NK-92 (cell line): ENCODE measurements around the gene LTB4R2.

Experiments used
- DNase-seq: peaks from one replicate; lab custom pipeline; 2025; ENCODE audit not compliant: unreplicated experiment; lab: John Stamatoyannopoulos, UW

LTB4R2 gene

GRCh38 chr14:24277071-24277470, 32.9 kb upstream of the LTB4R2 start:
- DNase-seq, result no peak

GRCh38 chr14:24277606-24278321, 32.2 kb upstream of the LTB4R2 start:
- no peak for DNase-seq

DNA sequence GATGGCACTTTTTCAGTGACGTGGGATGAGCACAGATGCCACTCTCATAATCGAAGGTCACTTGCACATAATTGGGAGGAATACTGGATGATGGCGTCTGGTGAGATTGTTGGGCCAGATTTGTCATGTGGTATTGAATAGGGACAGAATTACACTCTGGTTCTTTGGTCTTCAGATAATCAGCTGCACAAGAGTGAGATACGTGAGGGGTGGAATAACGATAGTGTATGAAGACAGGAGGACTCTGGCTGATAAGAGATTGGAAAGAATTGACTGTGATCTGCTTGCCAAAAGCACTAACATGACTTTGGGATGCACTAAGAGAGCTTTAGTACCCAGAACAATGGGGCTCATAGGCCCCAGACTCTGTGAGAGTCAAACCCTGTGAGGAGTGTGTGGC, 31.5 kb upstream of the LTB4R2 start:
- DNase-seq, result no peak

DNA sequence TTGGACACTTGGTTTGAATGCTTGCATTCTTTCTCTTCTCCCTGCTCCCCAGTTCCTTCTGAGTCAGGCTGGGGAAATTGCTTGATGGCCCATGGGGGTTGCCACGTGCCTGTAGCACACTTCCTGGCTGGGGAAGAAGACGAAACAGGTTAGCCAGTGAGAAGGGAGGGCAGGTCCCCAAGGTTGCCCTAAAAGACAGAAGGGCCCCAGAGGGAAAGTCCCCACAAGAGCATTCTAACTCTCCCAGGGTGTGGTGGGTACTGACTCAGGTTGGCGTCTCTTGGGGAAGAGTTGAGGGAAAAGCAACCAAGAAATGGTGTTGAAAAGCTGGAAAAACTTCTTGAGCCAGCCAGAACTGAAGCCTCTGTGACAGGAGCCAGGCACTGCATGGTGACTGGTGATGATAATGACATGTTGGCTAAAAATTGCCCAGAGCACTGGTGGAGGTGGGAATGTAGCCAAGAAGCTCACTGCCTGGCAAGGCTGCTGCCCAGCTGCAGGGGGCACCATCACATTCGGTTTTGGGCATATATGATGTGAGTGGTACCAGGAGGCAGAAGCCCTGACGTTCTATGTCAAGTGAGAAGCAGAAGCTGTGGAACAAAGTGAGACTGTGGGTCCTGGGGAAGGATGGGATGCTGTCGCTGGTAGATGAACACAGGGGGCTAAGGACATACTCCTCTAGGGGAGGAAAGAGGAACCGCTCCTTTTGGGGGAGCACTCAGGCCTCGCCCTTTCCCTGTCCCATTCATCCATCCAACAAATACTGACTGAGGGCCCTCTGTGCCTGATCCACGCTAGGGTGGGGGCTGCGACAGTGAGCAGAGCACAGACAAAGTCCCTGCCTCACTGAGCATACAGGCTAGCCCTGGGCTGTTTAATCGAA, 30.4 kb upstream of the LTB4R2 start:
- DNase-seq, result no peak

GRCh38 chr14:24280797-24281460, 29.0 kb upstream of the LTB4R2 start:
- DNase-seq, result no peak

GRCh38 chr14:24281636-24282035, 28.3 kb upstream of the LTB4R2 start:
- no peak for DNase-seq

DNA sequence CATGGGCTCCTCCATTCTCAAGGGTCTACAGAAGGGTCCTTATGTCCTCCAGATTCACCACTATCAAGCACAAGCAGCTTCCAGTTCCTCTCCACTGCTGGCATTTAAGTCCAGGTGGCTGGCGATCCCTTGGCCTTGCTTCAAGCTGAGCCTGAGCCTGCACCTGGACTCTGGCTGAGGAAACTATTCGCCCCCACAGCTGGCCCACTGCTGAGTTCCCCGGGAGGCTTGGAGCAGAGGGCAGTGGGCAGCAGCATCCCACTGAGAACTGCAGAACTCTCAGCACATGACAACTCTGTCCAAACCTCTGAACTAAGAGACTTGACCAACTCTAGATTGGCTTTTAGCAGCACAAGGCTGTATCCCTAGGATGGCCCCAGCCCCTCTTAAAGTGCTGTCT, 27.2 kb upstream of the LTB4R2 start:
- DNase-seq, result no peak

- DNase-seq, result no peak
Measured at GRCh38 chr14:24283796-24284460, 26.0 kb upstream of the LTB4R2 start.

DNA sequence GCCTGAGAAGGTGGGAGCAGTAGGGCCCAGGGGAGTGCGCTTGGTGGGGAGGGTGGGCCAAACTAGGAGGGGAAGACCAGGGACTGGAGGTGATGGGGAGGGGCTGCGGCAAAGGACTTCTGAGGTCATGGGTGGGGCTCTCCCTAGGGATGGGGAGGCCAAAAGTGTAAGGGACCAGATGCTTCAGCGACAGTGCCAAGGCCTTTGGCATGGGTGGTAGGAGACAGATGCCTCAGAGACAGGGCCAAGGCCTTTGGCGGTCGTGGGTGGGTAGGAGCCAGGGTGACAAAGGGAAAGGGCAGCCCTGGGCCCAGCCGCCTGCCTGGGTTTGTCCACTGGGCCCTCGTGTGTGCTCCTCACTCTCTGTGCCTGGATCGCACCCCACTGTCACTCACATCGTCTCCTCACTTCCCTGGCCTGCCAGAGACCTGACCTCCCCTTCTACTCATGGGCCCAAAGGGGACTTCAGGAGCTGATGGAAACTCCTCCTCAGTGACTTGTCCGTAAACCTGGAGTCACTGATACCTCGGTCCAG, 25.4 kb upstream of the LTB4R2 start:
- DNase-seq, result no peak

GRCh38 chr14:24285351-24285750, 24.6 kb upstream of the LTB4R2 start:
- DNase-seq, result no peak

- DNase-seq, result no peak
Measured at GRCh38 chr14:24286996-24287395, 22.9 kb upstream of the LTB4R2 start.

GRCh38 chr14:24289649-24290280, 20.2 kb upstream of the LTB4R2 start:
- DNase-seq, result no peak

- DNase-seq, result no peak
Measured at GRCh38 chr14:24290746-24291145, 19.2 kb upstream of the LTB4R2 start.

DNA sequence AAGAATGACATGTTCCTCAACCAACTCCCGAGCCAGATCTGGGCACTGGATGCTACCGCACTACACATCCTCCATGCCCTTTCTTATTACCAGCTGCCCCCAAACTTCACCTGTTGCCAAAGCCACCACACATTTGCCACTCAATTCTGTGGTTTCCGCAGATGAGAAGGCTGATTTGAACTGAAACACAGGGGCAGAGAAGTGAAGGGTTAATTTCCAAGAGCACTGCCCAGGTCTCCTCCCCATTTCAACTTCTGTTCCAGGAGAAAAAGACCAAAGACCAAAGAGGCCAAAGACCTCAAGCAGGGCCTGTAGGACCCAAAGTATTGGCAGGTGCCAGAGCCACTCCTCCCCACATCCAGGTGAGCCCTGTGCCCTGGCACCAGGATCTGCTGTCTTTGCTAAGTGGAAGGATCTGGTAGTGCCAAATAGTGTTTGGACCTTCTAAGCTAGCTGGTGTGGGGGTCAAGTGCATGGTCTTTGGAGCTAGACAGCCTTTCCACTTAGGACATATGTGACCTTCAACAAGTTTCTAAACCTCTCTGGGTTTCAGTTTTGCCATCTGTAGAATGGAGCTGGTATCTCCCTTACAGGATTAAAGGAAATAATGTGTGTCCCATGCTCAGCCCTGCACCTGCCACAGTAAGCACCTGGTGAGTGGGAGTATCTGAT, 18.4 kb upstream of the LTB4R2 start:
- DNase-seq, result no peak

DNA sequence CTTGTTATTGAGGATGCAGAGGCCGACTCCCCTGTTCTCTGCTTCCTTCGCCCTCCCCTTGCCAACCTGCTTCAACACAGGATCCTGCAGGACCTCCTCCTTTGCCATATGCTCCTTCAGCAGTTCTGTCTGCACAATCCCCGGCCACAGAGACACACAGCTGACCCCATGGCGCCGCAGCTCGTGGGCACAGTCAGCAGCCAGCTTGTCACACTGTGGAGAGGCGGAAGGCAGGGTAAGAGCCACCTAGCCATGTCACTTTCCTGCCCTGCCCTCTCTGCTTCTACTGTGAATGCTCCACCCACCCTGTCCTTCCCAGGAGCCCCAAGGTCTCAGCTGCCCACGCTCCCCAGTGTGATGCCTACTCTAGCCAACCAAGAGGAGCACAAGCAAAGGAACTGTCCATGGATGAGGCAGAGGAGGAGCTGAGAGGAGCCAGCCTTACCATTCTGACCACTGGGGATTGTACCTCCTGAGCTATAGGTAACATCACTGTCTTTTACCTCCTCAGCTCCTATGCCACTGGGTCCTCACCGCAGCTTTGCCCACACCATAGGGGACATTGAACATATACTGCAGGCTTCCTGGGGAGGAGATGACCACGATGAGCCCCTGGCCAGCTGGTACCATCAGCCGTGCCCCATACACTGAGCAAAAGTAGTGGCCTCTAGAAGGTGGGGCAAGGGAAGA, 17.7 kb upstream of the LTB4R2 start:
- DNase-seq, result no peak

DNA sequence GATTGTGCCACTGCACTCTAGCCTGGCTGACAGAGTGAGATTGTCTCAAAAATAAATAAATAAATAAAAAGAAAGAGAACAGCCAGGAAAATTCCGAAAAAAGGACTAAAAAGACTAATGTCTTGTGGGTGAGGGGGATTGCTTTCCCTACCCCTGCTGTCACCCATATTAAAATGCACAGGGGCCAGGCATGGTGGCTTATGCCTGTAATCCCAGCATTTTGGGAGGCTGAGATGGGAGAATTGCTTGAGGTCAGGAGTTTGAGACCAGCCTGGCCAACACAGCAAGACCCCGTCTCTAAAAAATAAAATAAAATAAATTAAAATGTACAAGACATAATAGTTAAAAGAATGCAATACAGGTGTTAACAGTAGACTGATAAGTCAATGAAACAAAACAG, 16.4 kb upstream of the LTB4R2 start:
- DNase-seq, result no peak

DNA sequence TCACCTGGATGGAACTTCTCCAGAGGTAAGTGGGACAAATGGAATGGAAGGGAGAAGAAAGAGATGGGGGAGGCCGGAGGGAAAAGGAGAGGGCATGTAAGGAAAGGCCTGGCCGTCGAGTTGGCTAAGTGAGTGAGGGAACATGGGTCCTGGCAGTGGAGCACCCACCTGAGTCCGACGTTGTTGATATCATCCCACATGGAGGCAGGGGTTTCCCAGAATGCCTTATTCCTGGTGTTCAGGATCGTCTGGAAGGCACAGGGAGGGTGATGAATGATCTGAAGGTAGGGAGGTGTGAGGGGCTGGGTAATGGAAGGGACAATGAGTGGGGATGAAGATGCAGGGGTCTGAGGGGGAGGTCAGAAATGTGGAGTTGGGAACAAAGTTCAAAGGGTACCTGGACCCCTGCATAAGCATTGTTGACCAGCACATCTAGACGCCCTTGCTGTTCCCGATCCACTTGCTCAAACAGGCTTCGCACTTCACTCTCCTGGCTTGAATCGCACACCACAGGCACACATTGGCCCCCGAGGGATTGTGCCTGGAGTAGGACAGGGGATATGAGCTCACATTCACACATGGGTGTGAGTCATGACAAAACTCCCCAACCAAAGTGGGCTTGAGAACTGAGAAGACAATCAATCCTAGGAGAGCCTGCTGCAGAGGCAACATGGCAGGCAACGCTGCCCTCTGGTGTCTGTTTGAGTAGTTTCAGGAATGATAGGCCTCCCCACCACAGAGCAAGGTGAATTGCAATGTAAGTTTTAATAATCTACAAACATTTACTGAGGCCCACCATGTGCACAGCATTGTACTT, 13.4 kb upstream of the LTB4R2 start:
- DNase-seq, result no peak

DNA sequence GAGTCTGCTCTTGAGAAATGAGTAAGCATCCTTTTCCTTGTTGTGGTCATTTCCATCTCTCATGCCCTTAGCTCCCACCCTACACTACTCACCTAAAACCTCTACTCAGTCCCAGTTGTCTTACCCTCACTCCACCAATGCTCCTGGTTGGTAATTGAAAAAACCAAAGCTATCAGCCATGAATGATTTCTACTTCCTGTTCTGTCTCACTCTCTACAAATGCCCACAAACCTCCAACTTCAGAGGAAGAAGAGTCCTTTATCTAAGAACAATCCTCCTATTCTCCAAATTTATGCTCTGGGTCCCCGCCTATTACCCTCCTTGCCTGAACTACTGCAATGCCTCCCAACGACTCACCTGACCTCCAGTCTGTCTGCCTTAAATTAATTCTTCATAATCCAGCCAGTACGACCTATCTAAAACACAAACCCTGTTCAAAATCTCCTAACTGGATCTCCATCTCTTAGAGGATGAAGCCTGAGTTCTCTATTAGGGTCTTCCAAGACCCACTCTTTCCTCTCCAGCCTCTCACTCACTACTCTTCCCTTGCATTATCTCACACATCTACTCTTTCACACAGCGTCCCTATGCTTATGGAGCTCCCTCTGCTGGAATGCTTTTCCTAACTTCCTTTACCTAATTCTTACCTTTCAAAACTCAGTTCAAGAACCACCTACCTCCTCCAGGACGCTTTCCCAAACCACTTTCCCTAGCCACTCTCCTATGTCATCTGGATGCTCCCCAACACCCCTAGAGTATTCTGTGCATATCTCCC, 12.6 kb upstream of the LTB4R2 start:
- no peak for DNase-seq
